Neural cell (in vitro differentiated cells): ENCODE results near the gene CLIP1. TPM values are rescaled to one million over a fixed set of nuclear protein-coding genes. Genes with fewer than 3 reads are reported as not detected.

Experiments used
- H2AFZ ChIP-seq: fragments of 200-600, 300-800 bp; sonication (generic), shearing (Covaris generic); 2 replicates; pipeline ENCODE4 v1.6.0; 2014; ENCODE audit warnings: low read depth, mild to moderate bottlenecking, antibody characterized with exemption, low read length, moderate library complexity
- H3F3A ChIP-seq: fragments of 200-600 bp; shearing (Covaris generic); 2 replicates; pipeline ENCODE4 v1.6.1; 2016; ENCODE audit warnings: mild to moderate bottlenecking, moderate library complexity, mixed read lengths, antibody characterized with exemption, low read length; ENCODE audit not compliant: insufficient read depth, poor library complexity, severe bottlenecking
- H3K27ac ChIP-seq: fragments of 200-600, 300-800 bp; sonication (generic), shearing (Covaris generic); 2 replicates; pipeline ENCODE4 v1.5.1; 2014; ENCODE audit warnings: mild to moderate bottlenecking, low read length, moderate library complexity
- H3K27me3 ChIP-seq: fragments of 300-800, 200-600 bp; sonication (generic), shearing (Covaris generic); 2 replicates; pipeline ENCODE4 v1.6.0; 2014; ENCODE audit warnings: mild to moderate bottlenecking, low read depth, low read length, moderate library complexity; ENCODE audit not compliant: insufficient read depth
- H3K36me3 ChIP-seq: fragments of 300-800, 200-600 bp; sonication (generic), shearing (Covaris generic); 2 replicates; pipeline ENCODE4 v1.5.1; 2014; ENCODE audit warnings: mild to moderate bottlenecking, antibody characterized with exemption, low read length, moderate library complexity; ENCODE audit not compliant: insufficient read depth
- H3K4me2 ChIP-seq: fragments of 300-800, 200-600 bp; sonication (generic), shearing (Covaris generic); 2 replicates; pipeline ENCODE4 v1.6.0; 2014; ENCODE audit warnings: mild to moderate bottlenecking, low read length
- H3K4me3 ChIP-seq: fragments of 300-800, 200-600 bp; sonication (generic), shearing (Covaris generic); 2 replicates; pipeline ENCODE4 v1.5.1; 2014; ENCODE audit warnings: mild to moderate bottlenecking, low read length, moderate library complexity
- H3K79me2 ChIP-seq: fragments of 200-600 bp; shearing (Covaris generic); replicated peaks from 2 replicates; pipeline ENCODE4 v1.6.0; 2014; ENCODE audit warnings: mild to moderate bottlenecking, low read length, moderate library complexity; ENCODE audit not compliant: insufficient read depth
- H3K9ac ChIP-seq: fragments of 300-800, 200-600 bp; sonication (generic), shearing (Covaris generic); 2 replicates; pipeline ENCODE4 v1.6.1; 2016; ENCODE audit warnings: mild to moderate bottlenecking, low read length, mixed read lengths
- H3K9me2 ChIP-seq: fragments of 200-600 bp; shearing (Covaris generic); 2 replicates; pipeline ENCODE4 v1.6.1; 2016; ENCODE audit warnings: mild to moderate bottlenecking, low read length, mixed read lengths; ENCODE audit not compliant: insufficient read depth
- H3K9me3 ChIP-seq: fragments of 200-600, 300-800 bp; sonication (generic), shearing (Covaris generic); 2 replicates; pipeline ENCODE4 v1.6.1; 2016; ENCODE audit warnings: mild to moderate bottlenecking, mixed run types, low read length, moderate library complexity, mixed read lengths
- H4K20me1 ChIP-seq: fragments of 200-600 bp; shearing (Covaris generic); 2 replicates; pipeline ENCODE4 v1.6.1; 2016; ENCODE audit warnings: mild to moderate bottlenecking, mixed run types; ENCODE audit not compliant: insufficient read depth
- EP300 ChIP-seq: fragments of 450-650 bp; conservative IDR thresholded peaks from 2 replicates; pipeline ENCODE4 v1.6.1; 2014; ENCODE audit warnings: antibody characterized with exemption, mild to moderate bottlenecking, moderate library complexity; ENCODE audit not compliant: poor library complexity, severe bottlenecking
- EZH2 ChIP-seq: fragments of 200-600, 300-800 bp; shearing (Covaris generic), sonication (generic); IDR thresholded peaks from 2 replicates; pipeline ENCODE4 v1.6.1; 2014; ENCODE audit warnings: antibody characterized with exemption, low read length, borderline replicate concordance, mild to moderate bottlenecking; ENCODE audit not compliant: insufficient read depth, poor library complexity, severe bottlenecking
- MXI1 ChIP-seq: fragments of 450-650 bp; conservative IDR thresholded peaks from 2 replicates; pipeline ENCODE4 v1.6.1; 2014; ENCODE audit warnings: antibody characterized with exemption, mild to moderate bottlenecking; ENCODE audit not compliant: poor library complexity, severe bottlenecking
- POLR2AphosphoS5 ChIP-seq: IDR thresholded peaks from 2 replicates; pipeline ENCODE4 v1.6.1; 2012
- RAD21 ChIP-seq: fragments of 450-650 bp; conservative IDR thresholded peaks from 2 replicates; pipeline ENCODE4 v1.6.1; 2014; ENCODE audit warnings: antibody characterized with exemption, mild to moderate bottlenecking, moderate library complexity
- SMC3 ChIP-seq: fragments of 450-650 bp; conservative IDR thresholded peaks from 2 replicates; pipeline ENCODE4 v1.6.1; 2014; ENCODE audit warnings: antibody characterized with exemption, mild to moderate bottlenecking, moderate library complexity; ENCODE audit not compliant: poor library complexity
- TAF1 ChIP-seq: IDR thresholded peaks from 2 replicates; pipeline ENCODE4 v1.6.1; 2012; ENCODE audit warnings: low read depth
- polyA plus RNA-seq: library from polyadenylated mRNA; depleted of rRNA; stranded (reverse); fragments of >200 nt; gene quantifications from 2 replicates; pipeline ENCODE4 v1.2.3, GENCODE V29; 2014
- TF ChIP-seq, protein P1 (sequence below): IDR thresholded peaks from 2 replicates; pipeline ENCODE4 v1.6.1; 2012; ENCODE audit warnings: borderline replicate concordance
- TF ChIP-seq, protein P2 (sequence below): fragments of 450-650 bp; IDR thresholded peaks from 2 replicates; pipeline ENCODE4 v1.5.1; 2014; ENCODE audit warnings: antibody characterized with exemption, mild to moderate bottlenecking, moderate library complexity; ENCODE audit not compliant: poor library complexity, severe bottlenecking

The CLIP1 gene
- polyA plus RNA-seq, 1 donor from 2014 or later: 67.4 TPM

DNA sequence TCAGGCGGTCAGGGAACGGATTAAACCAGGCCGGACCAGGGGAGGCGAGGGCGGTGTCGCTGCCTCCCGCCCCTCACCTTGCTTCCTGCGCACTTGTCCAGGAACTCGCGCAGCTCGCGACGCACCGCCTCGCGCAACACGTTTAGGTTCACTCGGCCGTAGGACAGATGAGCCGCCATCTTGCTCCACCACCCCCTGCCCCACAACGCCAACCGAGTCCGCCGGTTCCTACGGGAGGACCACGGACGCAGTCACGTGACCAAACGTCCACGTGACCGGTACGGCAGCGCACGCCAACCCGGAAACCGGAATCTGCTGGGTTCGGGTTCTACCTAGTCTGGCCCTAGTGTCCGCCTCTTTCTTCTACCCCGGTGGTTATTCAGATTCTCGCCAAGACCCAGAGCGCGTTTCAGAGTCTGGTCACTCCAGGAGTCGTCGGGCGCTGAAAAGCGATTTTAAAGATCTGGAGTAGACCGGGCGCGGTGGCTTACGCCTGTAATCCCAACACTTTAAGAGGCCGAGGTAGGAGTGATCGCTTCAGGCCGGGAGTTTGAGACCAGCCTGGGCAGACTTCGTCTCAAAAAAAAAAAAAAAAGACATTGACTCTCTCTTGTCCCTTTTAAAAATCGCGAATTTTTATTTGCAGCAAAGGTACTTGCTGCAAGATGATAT is 156.1 kb downstream of the CLIP1 start, which contains the start of gene VPS33A:
VPS33A (minus strand) TSS at position 265 of the 672 bp plus-strand sequence; CDS start at position 179, 86 bp downstream.
- TF ChIP-seq TAF1 (peak; percentile 66), RAD21 (no peak), EP300 (peak; percentile 75), EZH2 (no peak), POLR2AphosphoS5 (peak; percentile 95), SMC3 (peak; percentile 38), MXI1 (peak; percentile 94)
- TF ChIP-seq, protein P1, sequence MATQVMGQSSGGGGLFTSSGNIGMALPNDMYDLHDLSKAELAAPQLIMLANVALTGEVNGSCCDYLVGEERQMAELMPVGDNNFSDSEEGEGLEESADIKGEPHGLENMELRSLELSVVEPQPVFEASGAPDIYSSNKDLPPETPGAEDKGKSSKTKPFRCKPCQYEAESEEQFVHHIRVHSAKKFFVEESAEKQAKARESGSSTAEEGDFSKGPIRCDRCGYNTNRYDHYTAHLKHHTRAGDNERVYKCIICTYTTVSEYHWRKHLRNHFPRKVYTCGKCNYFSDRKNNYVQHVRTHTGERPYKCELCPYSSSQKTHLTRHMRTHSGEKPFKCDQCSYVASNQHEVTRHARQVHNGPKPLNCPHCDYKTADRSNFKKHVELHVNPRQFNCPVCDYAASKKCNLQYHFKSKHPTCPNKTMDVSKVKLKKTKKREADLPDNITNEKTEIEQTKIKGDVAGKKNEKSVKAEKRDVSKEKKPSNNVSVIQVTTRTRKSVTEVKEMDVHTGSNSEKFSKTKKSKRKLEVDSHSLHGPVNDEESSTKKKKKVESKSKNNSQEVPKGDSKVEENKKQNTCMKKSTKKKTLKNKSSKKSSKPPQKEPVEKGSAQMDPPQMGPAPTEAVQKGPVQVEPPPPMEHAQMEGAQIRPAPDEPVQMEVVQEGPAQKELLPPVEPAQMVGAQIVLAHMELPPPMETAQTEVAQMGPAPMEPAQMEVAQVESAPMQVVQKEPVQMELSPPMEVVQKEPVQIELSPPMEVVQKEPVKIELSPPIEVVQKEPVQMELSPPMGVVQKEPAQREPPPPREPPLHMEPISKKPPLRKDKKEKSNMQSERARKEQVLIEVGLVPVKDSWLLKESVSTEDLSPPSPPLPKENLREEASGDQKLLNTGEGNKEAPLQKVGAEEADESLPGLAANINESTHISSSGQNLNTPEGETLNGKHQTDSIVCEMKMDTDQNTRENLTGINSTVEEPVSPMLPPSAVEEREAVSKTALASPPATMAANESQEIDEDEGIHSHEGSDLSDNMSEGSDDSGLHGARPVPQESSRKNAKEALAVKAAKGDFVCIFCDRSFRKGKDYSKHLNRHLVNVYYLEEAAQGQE: no peak
- TF ChIP-seq, protein P2, sequence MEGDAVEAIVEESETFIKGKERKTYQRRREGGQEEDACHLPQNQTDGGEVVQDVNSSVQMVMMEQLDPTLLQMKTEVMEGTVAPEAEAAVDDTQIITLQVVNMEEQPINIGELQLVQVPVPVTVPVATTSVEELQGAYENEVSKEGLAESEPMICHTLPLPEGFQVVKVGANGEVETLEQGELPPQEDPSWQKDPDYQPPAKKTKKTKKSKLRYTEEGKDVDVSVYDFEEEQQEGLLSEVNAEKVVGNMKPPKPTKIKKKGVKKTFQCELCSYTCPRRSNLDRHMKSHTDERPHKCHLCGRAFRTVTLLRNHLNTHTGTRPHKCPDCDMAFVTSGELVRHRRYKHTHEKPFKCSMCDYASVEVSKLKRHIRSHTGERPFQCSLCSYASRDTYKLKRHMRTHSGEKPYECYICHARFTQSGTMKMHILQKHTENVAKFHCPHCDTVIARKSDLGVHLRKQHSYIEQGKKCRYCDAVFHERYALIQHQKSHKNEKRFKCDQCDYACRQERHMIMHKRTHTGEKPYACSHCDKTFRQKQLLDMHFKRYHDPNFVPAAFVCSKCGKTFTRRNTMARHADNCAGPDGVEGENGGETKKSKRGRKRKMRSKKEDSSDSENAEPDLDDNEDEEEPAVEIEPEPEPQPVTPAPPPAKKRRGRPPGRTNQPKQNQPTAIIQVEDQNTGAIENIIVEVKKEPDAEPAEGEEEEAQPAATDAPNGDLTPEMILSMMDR: no peak
- Histone ChIP-seq H3K27ac (peak within 1 kb of the TSS; percentile 87), H3K4me3 (peak within 1 kb of the TSS; percentile 98), H3K9ac (peak within 1 kb of the TSS; percentile 89), H3K36me3 (no peaks in the 10 kb centered on the region), H3K27me3 (no peaks in the 10 kb centered on the region), H2AFZ (peak within 1 kb of the TSS; percentile 96), H3F3A (no peaks in the 10 kb centered on the region), H3K79me2 (no peaks in the 10 kb centered on the region), H3K4me2 (peak within 1 kb of the TSS; percentile 90), H3K9me2 (no peaks in the 10 kb centered on the region), H3K9me3 (no peaks in the 10 kb centered on the region), H4K20me1 (no peaks in the 10 kb centered on the region)

DNA sequence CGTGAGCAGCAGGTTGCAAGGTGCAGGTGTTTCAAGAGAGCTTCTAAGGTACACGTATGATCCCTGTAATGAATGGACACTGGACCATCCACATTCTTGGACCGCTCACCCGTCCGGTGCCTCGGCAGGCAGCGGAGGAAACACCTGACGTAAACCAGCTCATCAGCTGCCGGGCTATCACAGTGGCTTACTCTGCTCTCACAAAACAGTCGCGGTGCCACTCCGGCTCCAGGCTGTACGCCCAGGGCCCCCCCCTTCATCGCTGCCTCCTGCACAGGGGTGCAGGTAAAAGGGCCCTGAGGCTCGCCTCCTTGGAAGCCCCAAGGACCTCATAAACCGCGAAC is 156.6 kb downstream of the CLIP1 start:
- TF ChIP-seq, protein P2: no peak
- TF ChIP-seq SMC3 (no peak), RAD21 (no peak), POLR2AphosphoS5 (no peak), EP300 (no peak), MXI1 (no peak), EZH2 (no peak), TAF1 (no peak)
- TF ChIP-seq, protein P1: no peak
- peak overlapping the region; percentile 87 for H3K27ac ChIP-seq
- no peaks in the 10 kb centered on the region for H3K27me3 ChIP-seq
- peak overlapping the region; percentile 89 for H3K9ac ChIP-seq
- H3K9me2 ChIP-seq: no peaks in the 10 kb centered on the region
- H3K4me2 ChIP-seq: peak overlapping the region; percentile 90
- no peaks in the 10 kb centered on the region for H3K9me3 ChIP-seq
- H4K20me1 ChIP-seq: no peaks in the 10 kb centered on the region
- H3K4me3 ChIP-seq: peak overlapping the region; percentile 98
- H3K79me2 ChIP-seq: no peaks in the 10 kb centered on the region
- H2AFZ ChIP-seq: peak overlapping the region; percentile 96
- no peaks in the 10 kb centered on the region for H3K36me3 ChIP-seq
- H3F3A ChIP-seq: no peaks in the 10 kb centered on the region
